RWPE2 (cell line): ENCODE measurements around the gene UBE2K.
"Not testable (repeated sequence)": the region's sequence is repeated elsewhere in the genome, so short reads cannot be mapped to it uniquely, and the experiment has no call there.

Experiments
- ATAC-seq: fragments of 200-7000 bp; cut with Tn5 transposase; 3 replicates; pipeline ENCODE4 v1.9.1; 2021; ENCODE audit warnings: low read depth
- DNase-seq: peaks from one replicate; pipeline ENCODE4 v3.0.0-alpha.2; 2020; ENCODE audit warnings: low spot score
- H3K27ac ChIP-seq: fragments of 450-650 bp; 2 replicates; pipeline ENCODE4 v1.5.1; 2017; ENCODE audit warnings: mild to moderate bottlenecking; ENCODE audit not compliant: poor library complexity, severe bottlenecking
- H3K27me3 ChIP-seq: fragments of 250-450 bp; sonication (Bioruptor Pico); 2 replicates; pipeline ENCODE4 v1.5.1; 2021; ENCODE audit warnings: mild to moderate bottlenecking, moderate library complexity; ENCODE audit not compliant: insufficient read depth, poor library complexity, severe bottlenecking
- H3K36me3 ChIP-seq: fragments of 250-450 bp; sonication (Bioruptor Pico); 2 replicates; pipeline ENCODE4 v1.5.1; 2020; ENCODE audit warnings: low read depth, mild to moderate bottlenecking, moderate library complexity
- H3K4me1 ChIP-seq: fragments of 250-450 bp; sonication (Bioruptor Pico); 2 replicates; pipeline ENCODE4 v1.5.1; 2021; ENCODE audit warnings: mild to moderate bottlenecking, moderate library complexity; ENCODE audit not compliant: insufficient read depth, poor library complexity, severe bottlenecking
- H3K4me3 ChIP-seq: fragments of 250-450 bp; sonication (Bioruptor Pico); 2 replicates; pipeline ENCODE4 v1.5.1; 2021; ENCODE audit warnings: mild to moderate bottlenecking, moderate library complexity; ENCODE audit not compliant: severe bottlenecking
- H3K9me3 ChIP-seq: fragments of 250-450 bp; sonication (Bioruptor Pico); 2 replicates; pipeline ENCODE4 v1.5.1; 2021; ENCODE audit warnings: mild to moderate bottlenecking, moderate library complexity; ENCODE audit not compliant: severe bottlenecking
- TF ChIP-seq, protein P1 (sequence below): fragments of 450-650 bp; IDR thresholded peaks from one replicate; pipeline ENCODE4 v1.5.1; 2017; ENCODE audit warnings: mild to moderate bottlenecking, moderate library complexity; ENCODE audit not compliant: poor library complexity, severe bottlenecking

Gene UBE2K

DNA sequence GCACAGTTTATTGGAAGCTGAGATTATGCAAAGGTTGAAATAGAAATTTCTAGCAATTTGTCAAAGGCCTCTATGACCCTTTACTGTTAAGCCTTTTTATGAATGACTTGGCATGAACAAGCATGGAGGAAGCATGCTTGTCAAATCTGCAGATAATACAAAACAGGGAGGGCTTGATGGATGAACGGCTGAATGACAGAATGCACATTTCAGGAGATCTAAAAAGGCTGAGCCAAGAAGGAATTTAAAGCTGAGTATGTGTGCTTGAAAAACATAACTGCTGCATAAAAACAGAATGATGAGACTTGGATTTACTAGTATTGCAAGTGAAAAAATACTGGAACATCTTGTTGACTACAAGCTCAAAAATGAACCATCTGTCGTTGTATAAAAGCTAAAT lies 29.0 kb upstream of the UBE2K start:
- H3K36me3 ChIP-seq: no peaks in the 10 kb centered on the region
- no peak for DNase-seq
- H3K4me3 ChIP-seq: no peak overlapping the region
- no peak for ATAC-seq
- TF ChIP-seq, protein P1, sequence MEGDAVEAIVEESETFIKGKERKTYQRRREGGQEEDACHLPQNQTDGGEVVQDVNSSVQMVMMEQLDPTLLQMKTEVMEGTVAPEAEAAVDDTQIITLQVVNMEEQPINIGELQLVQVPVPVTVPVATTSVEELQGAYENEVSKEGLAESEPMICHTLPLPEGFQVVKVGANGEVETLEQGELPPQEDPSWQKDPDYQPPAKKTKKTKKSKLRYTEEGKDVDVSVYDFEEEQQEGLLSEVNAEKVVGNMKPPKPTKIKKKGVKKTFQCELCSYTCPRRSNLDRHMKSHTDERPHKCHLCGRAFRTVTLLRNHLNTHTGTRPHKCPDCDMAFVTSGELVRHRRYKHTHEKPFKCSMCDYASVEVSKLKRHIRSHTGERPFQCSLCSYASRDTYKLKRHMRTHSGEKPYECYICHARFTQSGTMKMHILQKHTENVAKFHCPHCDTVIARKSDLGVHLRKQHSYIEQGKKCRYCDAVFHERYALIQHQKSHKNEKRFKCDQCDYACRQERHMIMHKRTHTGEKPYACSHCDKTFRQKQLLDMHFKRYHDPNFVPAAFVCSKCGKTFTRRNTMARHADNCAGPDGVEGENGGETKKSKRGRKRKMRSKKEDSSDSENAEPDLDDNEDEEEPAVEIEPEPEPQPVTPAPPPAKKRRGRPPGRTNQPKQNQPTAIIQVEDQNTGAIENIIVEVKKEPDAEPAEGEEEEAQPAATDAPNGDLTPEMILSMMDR: no peak
- peaks cover 3% of the 10 kb centered on the region for H3K4me1 ChIP-seq
- H3K27me3 ChIP-seq: no peaks in the 10 kb centered on the region
- H3K9me3 ChIP-seq: no peaks in the 10 kb centered on the region
- no peak overlapping the region for H3K27ac ChIP-seq

DNA sequence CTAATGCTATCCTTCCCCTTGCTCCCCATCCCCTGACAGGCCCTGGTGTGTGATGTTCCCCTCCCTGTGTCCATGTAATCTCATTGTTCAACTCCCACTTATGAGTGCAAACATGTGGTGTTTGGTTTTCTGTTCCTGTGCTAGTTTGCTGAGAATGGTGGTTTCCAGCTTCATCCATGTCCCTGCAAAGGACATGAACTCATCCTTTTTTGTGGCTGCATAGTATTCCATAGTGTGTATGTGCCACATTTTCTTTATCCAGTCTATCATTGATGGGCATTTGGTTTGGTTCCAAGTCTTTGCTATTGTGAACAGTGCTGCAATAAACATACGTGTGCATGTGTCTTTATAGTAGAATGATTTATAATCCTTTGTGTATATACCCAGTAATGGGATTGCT lies 27.6 kb upstream of the UBE2K start:
- H3K4me3 ChIP-seq, H3K9me3 ChIP-seq, H3K36me3 ChIP-seq, ATAC-seq, H3K4me1 ChIP-seq, H3K27me3 ChIP-seq, DNase-seq, H3K27ac ChIP-seq: not testable (repeated sequence)

DNA sequence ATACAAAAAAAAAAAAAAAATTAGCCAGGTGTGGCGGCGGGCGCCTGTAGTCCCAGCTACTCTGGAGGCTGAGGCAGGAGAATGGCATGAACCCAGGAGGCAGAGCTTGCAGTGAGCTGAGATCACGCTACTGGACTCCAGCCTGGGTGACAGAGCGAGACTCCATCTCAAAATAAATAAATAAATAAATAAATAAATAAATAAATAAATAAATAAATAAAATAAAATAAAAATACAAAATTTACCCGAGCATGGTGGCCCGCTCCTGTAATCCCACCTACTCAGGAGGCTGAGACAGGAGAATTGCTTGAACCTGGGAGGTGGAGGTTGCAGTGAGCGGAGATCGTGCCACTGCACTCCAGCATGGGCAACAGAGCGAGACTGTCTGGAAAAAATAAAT lies 22.3 kb upstream of the UBE2K start:
- H3K9me3 ChIP-seq, H3K4me1 ChIP-seq, H3K27ac ChIP-seq, H3K4me3 ChIP-seq, H3K27me3 ChIP-seq, DNase-seq, ATAC-seq, H3K36me3 ChIP-seq: not testable (repeated sequence)

DNA sequence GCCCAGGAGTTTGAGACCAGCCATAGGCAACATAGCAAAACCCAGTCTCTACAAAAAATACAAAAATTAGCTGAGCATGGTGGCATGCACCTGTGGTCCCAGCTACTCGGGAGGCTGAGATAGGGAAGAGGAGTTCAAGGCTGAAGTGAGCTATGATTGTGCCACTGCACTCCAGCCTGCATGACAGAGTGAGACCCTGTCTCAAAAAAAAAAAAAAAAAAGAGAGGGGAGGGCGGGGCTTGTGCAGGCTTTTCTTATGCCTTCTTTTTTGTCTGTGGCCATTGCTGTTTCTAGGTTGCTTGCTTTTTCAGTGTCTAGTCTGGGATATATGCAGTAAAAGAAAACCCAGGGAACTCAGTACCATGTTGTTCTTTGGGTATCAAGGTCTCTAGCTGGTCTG lies 16.9 kb upstream of the UBE2K start:
- not testable (repeated sequence) for H3K27ac ChIP-seq, H3K4me3 ChIP-seq, H3K4me1 ChIP-seq, H3K36me3 ChIP-seq, ATAC-seq, H3K27me3 ChIP-seq, H3K9me3 ChIP-seq, DNase-seq

DNA sequence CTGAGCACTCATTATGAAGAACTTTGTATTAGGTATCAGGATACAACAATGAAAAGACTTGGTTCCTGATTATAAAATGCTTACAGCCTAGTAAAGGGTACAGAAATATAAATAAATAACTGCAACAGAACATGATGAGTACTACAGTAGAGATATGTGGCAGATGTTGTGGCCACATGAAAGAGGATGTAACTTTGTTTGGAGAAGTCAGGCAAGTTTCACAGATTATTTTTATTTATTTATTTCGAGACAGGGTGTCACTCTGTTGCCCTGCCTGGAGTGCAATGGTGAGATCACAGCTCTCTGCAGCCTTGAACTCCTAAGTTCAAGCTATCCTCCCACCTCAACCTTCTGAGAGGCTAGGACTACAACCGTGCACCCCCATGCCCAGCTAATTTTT lies 15.8 kb upstream of the UBE2K start:
- Histone ChIP-seq H3K4me1 (no peaks in the 10 kb centered on the region), H3K27ac (no peak overlapping the region), H3K4me3 (no peak overlapping the region), H3K27me3 (no peaks in the 10 kb centered on the region), H3K36me3 (no peaks in the 10 kb centered on the region), H3K9me3 (no peaks in the 10 kb centered on the region)
- DNase-seq (no peak), ATAC-seq (no peak)
- TF ChIP-seq, protein P1: no peak

DNA sequence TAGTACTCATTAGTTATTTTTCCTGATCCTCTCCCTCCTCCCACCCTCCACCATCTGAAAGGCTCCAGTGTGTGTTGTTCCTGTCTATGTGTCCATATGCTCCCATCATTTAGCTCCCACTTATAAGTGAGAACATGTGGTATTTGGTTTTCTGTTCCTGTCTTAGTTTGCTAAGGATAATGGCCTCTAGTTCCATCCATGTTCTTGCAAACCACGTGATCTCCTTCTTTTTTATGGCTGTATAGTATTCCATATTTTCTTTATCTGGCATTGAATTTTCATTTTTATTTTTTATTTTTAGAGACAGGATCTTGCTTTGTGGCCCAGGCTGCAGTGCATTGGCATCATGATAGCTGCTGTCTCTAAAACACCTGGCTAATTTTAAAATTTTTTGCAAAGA lies 11.9 kb upstream of the UBE2K start:
- Histone ChIP-seq H3K9me3 (no peaks in the 10 kb centered on the region), H3K4me3 (no peak overlapping the region), H3K36me3 (no peaks in the 10 kb centered on the region), H3K4me1 (no peaks in the 10 kb centered on the region), H3K27me3 (no peaks in the 10 kb centered on the region), H3K27ac (no peak overlapping the region)
- ATAC-seq (no peak), DNase-seq (no peak)
- TF ChIP-seq, protein P1: no peak
